B cell (primary cell): ENCODE results near the gene RGS1. TPM values are rescaled to one million over a fixed set of nuclear protein-coding genes. Genes with fewer than 3 reads are reported as not detected.

Experiments
- ATAC-seq: fragments of 200-7000 bp; cut with Tn5 transposase; one replicate; pipeline ENCODE4 v1.10.0; 2021; ENCODE audit warnings: low read depth, mild to moderate bottlenecking, moderate number of reproducible peaks, moderate library complexity
- CTCF ChIA-PET: fragments of 350-600 bp; sonication (Branson Sonifier 250); formaldehyde crosslinking; loops from one replicate; lab custom pipeline; 2021; ENCODE audit warnings: antibody characterized with exemption, inconsistent platforms; lab: Charles Lee
- POLR2A ChIA-PET: fragments of 350-600 bp; sonication (Branson Sonifier 250); formaldehyde crosslinking; loops from one replicate; lab custom pipeline; 2021; ENCODE audit warnings: antibody characterized with exemption; lab: Charles Lee
- DNase-seq: peaks from one replicate; pipeline ENCODE4 v3.0.0; 2013
- H2AFZ ChIP-seq: 2 replicates; pipeline ENCODE4 v1.6.1; 2012; ENCODE audit warnings: mild to moderate bottlenecking, low read depth, low read length; ENCODE audit not compliant: insufficient read depth, poor library complexity, severe bottlenecking
- H3K27ac ChIP-seq, 2 donors: 1 replicate in 1 of 2; 2 replicates in 1 of 2; pipeline ENCODE4 v1.5.1; 2012 to 2013; ENCODE audit warnings: low read length in 2 of 2, mild to moderate bottlenecking in 2 of 2, moderate library complexity in 1 of 2
- H3K27me3 ChIP-seq, 4 experiments: fragments of 200-600 bp in 1 of 4; sonication (generic) in 1 of 4; replicated peaks in 1 of 4; 1 replicate in 2 of 4; 2 replicates in 2 of 4; pipeline versions ENCODE4 v1.6.1 to v1.7.0; 2013 to 2016; ENCODE audit warnings: low read length in 3 of 4, mild to moderate bottlenecking in 2 of 4, mixed read lengths in 1 of 4, moderate library complexity in 1 of 4; ENCODE audit not compliant: insufficient read depth in 4 of 4, control insufficient read depth in 3 of 4; ENCODE audit errors: control extremely low read depth in 1 of 4
- H3K36me3 ChIP-seq, 2 experiments: replicated peaks in 1 of 2; 1 replicate in 1 of 2; 2 replicates in 1 of 2; pipeline versions ENCODE4 v1.6.1 to v1.7.1; 2013; ENCODE audit warnings: low read length in 1 of 2; ENCODE audit not compliant: insufficient read depth in 2 of 2, control insufficient read depth in 1 of 2; ENCODE audit errors: control extremely low read depth in 1 of 2, extremely low read depth in 1 of 2
- H3K4me1 ChIP-seq, 2 donors: fragments of 200-600 bp in 1 of 2; sonication (generic) in 1 of 2; 1 replicate in 1 of 2; 2 replicates in 1 of 2; pipeline versions ENCODE4 v1.5.1 to v1.6.1; 2013 to 2017; ENCODE audit warnings: low read length in 2 of 2; ENCODE audit not compliant: control insufficient read depth in 2 of 2, insufficient read depth in 2 of 2
- H3K4me2 ChIP-seq: replicated peaks from 2 replicates; pipeline ENCODE3; 2012; ENCODE audit warnings: mild to moderate bottlenecking, low read depth, low read length; ENCODE audit not compliant: poor library complexity, severe bottlenecking
- H3K4me3 ChIP-seq, 5 experiments: fragments of 200-600 bp in 1 of 5; sonication (generic) in 1 of 5; 1 replicate in 3 of 5; 2 replicates in 2 of 5; pipeline versions ENCODE4 v1.5.1 to v1.7.0; 2011 to 2016; ENCODE audit warnings: low read length in 4 of 5, mild to moderate bottlenecking in 4 of 5, low read depth in 2 of 5, control low read depth in 1 of 5, moderate library complexity in 1 of 5; ENCODE audit not compliant: insufficient read depth in 1 of 5; ENCODE audit errors: control extremely low read depth in 1 of 5, extremely low read depth in 1 of 5
- H3K79me2 ChIP-seq: fragments of 200-600 bp; sonication (generic); one replicate; pipeline ENCODE4 v1.6.0; 2016; ENCODE audit warnings: low read length; ENCODE audit not compliant: control insufficient read depth, insufficient read depth
- H3K9ac ChIP-seq: fragments of 200-600 bp; sonication (generic); 2 replicates; pipeline ENCODE4 v1.6.1; 2017; ENCODE audit warnings: mild to moderate bottlenecking, low read length, moderate library complexity
- H3K9me3 ChIP-seq, 3 donors: one replicate each; pipeline versions ENCODE4 v1.6.1 to v1.7.1; 2013; ENCODE audit warnings: low read length in 2 of 3; ENCODE audit not compliant: control insufficient read depth in 2 of 3, insufficient read depth in 1 of 3; ENCODE audit errors: control extremely low read depth in 1 of 3
- H4K20me1 ChIP-seq: 2 replicates; pipeline ENCODE4 v1.6.0; 2012; ENCODE audit warnings: mild to moderate bottlenecking, low read length; ENCODE audit not compliant: insufficient read depth, control insufficient read depth, poor library complexity, severe bottlenecking
- H3K27ac Mint-ChIP-seq: one replicate; pipeline ENCODE4 v1.8.0; 2021; ENCODE audit warnings: mixed read lengths
- H3K27me3 Mint-ChIP-seq: one replicate; pipeline ENCODE4 v1.8.0; 2021; ENCODE audit warnings: mixed read lengths
- H3K4me1 Mint-ChIP-seq: one replicate; pipeline ENCODE4 v1.8.0; 2021; ENCODE audit warnings: mixed read lengths
- H3K4me3 Mint-ChIP-seq: one replicate; pipeline ENCODE4 v1.8.0; 2021; ENCODE audit warnings: mixed read lengths
- H3K9me3 Mint-ChIP-seq: one replicate; pipeline ENCODE4 v1.8.0; 2022; ENCODE audit warnings: mixed read lengths; ENCODE audit not compliant: insufficient read depth
- CTCF ChIP-seq: fragments of 200-600 bp; IDR thresholded peaks from one replicate; pipeline ENCODE4 v1.8.0; 2022; ENCODE audit warnings: antibody characterized with exemption, mild to moderate bottlenecking
- EZH2 ChIP-seq: IDR thresholded peaks from 2 replicates; pipeline ENCODE4 v1.6.1; 2012; ENCODE audit warnings: borderline replicate concordance, low read depth, mild to moderate bottlenecking, moderate library complexity, low read length; ENCODE audit not compliant: insufficient read depth, poor library complexity, severe bottlenecking
- WGBS: methylation state at CpG from one replicate; pipeline ENCODE4 v1.1.5; 2013; ENCODE audit warnings: missing lambda C conversion rate; ENCODE audit not compliant: insufficient coverage; 5-methylcytosine and 5-hydroxymethylcytosine counted together
- intact Hi-C: fragments of 100-400 bp; cut with micrococcal nuclease; formaldehyde crosslinking; loops from one replicate; pipeline ENCODE4 v1.10.0; 2022
- polyA minus RNA-seq: library from RNA; depleted of rRNA, polyadenylated mRNA; stranded (reverse); fragments of >200 nt; gene quantifications from 2 replicates; pipeline ENCODE4 v1.2.3, GENCODE V29; 2012
- polyA plus RNA-seq: library from polyadenylated mRNA; depleted of rRNA; stranded (reverse); fragments of >200 nt; gene quantifications from 2 replicates; pipeline ENCODE4 v1.2.3, GENCODE V29; 2012
- total RNA-seq, 2 donors: library from RNA; stranded (reverse); fragments of 120-200 nt in 1 of 2; gene quantifications; 1 replicate in 1 of 2; 2 replicates in 1 of 2; pipeline versions ENCODE4 v1.2.3 to v1.2.4, GENCODE V29; 2013 to 2022

RGS1 gene
- total RNA-seq (154 and 164 TPM in 2 replicates), polyA plus RNA-seq (180 and 194 TPM in 2 replicates), polyA minus RNA-seq (74.6 and 118 TPM in 2 replicates)
- total RNA-seq (2013): 49.3 TPM

- 30% methylated on average over 5 of the region's 7 CpGs for WGBS
- TF ChIP-seq CTCF (no peak), EZH2 (no peak)
- Mint-ChIP-seq H3K9me3 (no peaks in the 10 kb centered on the region), H3K27ac (peak within 1 kb of the TSS; percentile 91), H3K27me3 (no peaks in the 10 kb centered on the region), H3K4me1 (peaks cover 51% of the 10 kb centered on the region), H3K4me3 (peak within 1 kb of the TSS; percentile 93)
- Histone ChIP-seq H3K9me3 (no peaks in the 10 kb centered on the region), H3K79me2 (no peaks in the 10 kb centered on the region), H3K4me2 (peak within 1 kb of the TSS; percentile 64), H2AFZ (no peak within 1 kb of the TSS), H3K27ac (peak within 1 kb of the TSS in 1 of 2 donors; percentile 69), H3K36me3 (no peaks in the 10 kb centered on the region), H4K20me1 (no peaks in the 10 kb centered on the region), H3K9ac (peak within 1 kb of the TSS; percentile 43), H3K4me1 (peaks cover 14 to 17% of the 10 kb centered on the region in 2 donors), H3K27me3 (peaks cover 0 to 4% (median 0%) of the 10 kb centered on the region in 4 experiments), H3K4me3 (peak within 1 kb of the TSS in 3 of 5 experiments; percentile 39 to 45 (median 39))
- CTCF ChIA-PET: interaction anchor here (4.8 kb wide), 1 partner anchor 69 kb away, joined by 22 read pairs; no protein-coding TSS in a partner anchor
- peak; percentile 91 for DNase-seq
- intact Hi-C loops: loop anchor here (1.0 to 2.0 kb wide), 7 partner anchors 20 to 547 kb away; partner anchors contain the start of genes CDC73, RO60 and UCHL5
- POLR2A ChIA-PET: interaction anchor here (0.6 to 1.4 kb wide), 2 partner anchors 37 to 59 kb away, joined by 3 to 8 read pairs; no protein-coding TSS in a partner anchor
- peak; percentile 90 for ATAC-seq
These were observed at the start of gene RGS1 for GRCh38 chr1:192575499-192576189. RGS1 (plus strand) TSS chr1:192575773; CDS start chr1:192575793, 20 bp downstream.
